ENCODE measurements around the gene TMBIM1.

The TMBIM1 gene

GRCh38 chr2:218272531-218273212 is 19.6 kb downstream of the TMBIM1 start:
- H3K4me1 ChIP-seq (ENCODE audit: control insufficient read depth, insufficient read depth, low read depth, low read length), result peaks cover 22% of the 10 kb centered on the region
- no peaks in the 10 kb centered on the region for H3K27me3 ChIP-seq (ENCODE audit: control insufficient read depth in 1 of 2, insufficient read depth in 1 of 2, low read length in 2 of 2)
- H2AK5ac ChIP-seq (ENCODE audit: low read length, severe bottlenecking), result peak overlapping the region; percentile 35
- peaks cover 39% of the 10 kb centered on the region for H3K79me1 ChIP-seq (replicated peaks; ENCODE audit: low read length, poor library complexity, severe bottlenecking)
- no peak overlapping the region for H2BK15ac ChIP-seq (ENCODE audit: low read depth, poor library complexity, severe bottlenecking)
- H3K36me3 ChIP-seq (ENCODE audit: control insufficient read depth in 1 of 2, insufficient read depth in 2 of 2, low read depth in 1 of 2, low read length in 2 of 2), result peaks cover 42 to 48% of the 10 kb centered on the region in 2 experiments
- no peak overlapping the region for H2AFZ ChIP-seq (ENCODE audit: low read depth, low read length)
- H4K8ac ChIP-seq (ENCODE audit: low read length), result peak overlapping the region; percentile 35
- H3K23ac ChIP-seq (ENCODE audit: low read length in 2 of 2), result no peak overlapping the region
- peak overlapping the region; percentile 94 for H3K9ac ChIP-seq (ENCODE audit: low read length)
- peak overlapping the region; percentile 43 for H4K91ac ChIP-seq (ENCODE audit: low read length)
- peak overlapping the region in 1 of 2 experiments; percentile 99 for H3K4me3 ChIP-seq (ENCODE audit: insufficient read depth in 1 of 2, low read depth in 1 of 2, low read length in 2 of 2)
- H3K4me2 ChIP-seq (ENCODE audit: low read length, poor library complexity, severe bottlenecking), result peak overlapping the region; percentile 44
- H3K18ac ChIP-seq (ENCODE audit: low read depth in 1 of 2, low read length in 2 of 2), result no peak overlapping the region
- peak; percentile 90 for DNase-seq
- no peak overlapping the region for H3K4ac ChIP-seq (ENCODE audit: low read depth in 1 of 2, low read length in 2 of 2)
- H3K14ac ChIP-seq (ENCODE audit: low read length in 2 of 2), result no peak overlapping the region
- H2BK120ac ChIP-seq (ENCODE audit: low read depth, low read length), result no peak overlapping the region
- no peaks in the 10 kb centered on the region for H3K9me3 ChIP-seq (ENCODE audit: control insufficient read depth, low read length)
- peak overlapping the region in 1 of 2 experiments; percentile 29 for H2BK12ac ChIP-seq (ENCODE audit: low read length in 2 of 2)
- H3K27ac ChIP-seq (ENCODE audit: low read length, poor library complexity, severe bottlenecking), result no peak overlapping the region
- WGBS, result 51% methylated on average over 16 of the region's 18 CpGs
- no peak overlapping the region for H2BK5ac ChIP-seq (ENCODE audit: low read depth, low read length, poor library complexity, severe bottlenecking)

GRCh38 chr2:218271865-218272530 is 20.3 kb downstream of the TMBIM1 start:
- H3K9me3 ChIP-seq (ENCODE audit: control insufficient read depth, low read length), result no peaks in the 10 kb centered on the region
- H3K4me2 ChIP-seq (ENCODE audit: low read length, poor library complexity, severe bottlenecking), result no peak overlapping the region
- H3K36me3 ChIP-seq (ENCODE audit: control insufficient read depth in 1 of 2, insufficient read depth in 2 of 2, low read depth in 1 of 2, low read length in 2 of 2), result peaks cover 42 to 48% of the 10 kb centered on the region in 2 experiments
- DNase-seq, result no peak
- H3K4me3 ChIP-seq (ENCODE audit: insufficient read depth in 1 of 2, low read depth in 1 of 2, low read length in 2 of 2), result peak overlapping the region in 1 of 2 experiments; percentile 99
- H2BK120ac ChIP-seq (ENCODE audit: low read depth, low read length), result no peak overlapping the region
- H3K14ac ChIP-seq (ENCODE audit: low read length in 2 of 2), result no peak overlapping the region
- H4K91ac ChIP-seq (ENCODE audit: low read length), result no peak overlapping the region
- WGBS, result 89% methylated on average over 3 of the region's 5 CpGs
- no peak overlapping the region for H2AFZ ChIP-seq (ENCODE audit: low read depth, low read length)
- H4K8ac ChIP-seq (ENCODE audit: low read length), result peak overlapping the region; percentile 35
- peak overlapping the region; percentile 94 for H3K9ac ChIP-seq (ENCODE audit: low read length)
- peaks cover 40% of the 10 kb centered on the region for H3K79me1 ChIP-seq (replicated peaks; ENCODE audit: low read length, poor library complexity, severe bottlenecking)
- H2BK15ac ChIP-seq (ENCODE audit: low read depth, poor library complexity, severe bottlenecking), result no peak overlapping the region
- H3K27me3 ChIP-seq (ENCODE audit: control insufficient read depth in 1 of 2, insufficient read depth in 1 of 2, low read length in 2 of 2), result no peaks in the 10 kb centered on the region
- H2AK5ac ChIP-seq (ENCODE audit: low read length, severe bottlenecking), result peak overlapping the region; percentile 5
- no peak overlapping the region for H3K18ac ChIP-seq (ENCODE audit: low read depth in 1 of 2, low read length in 2 of 2)
- peaks cover 22% of the 10 kb centered on the region for H3K4me1 ChIP-seq (ENCODE audit: control insufficient read depth, insufficient read depth, low read depth, low read length)
- peak overlapping the region in 1 of 2 experiments; percentile 53 for H3K4ac ChIP-seq (ENCODE audit: low read depth in 1 of 2, low read length in 2 of 2)
- H2BK5ac ChIP-seq (ENCODE audit: low read depth, low read length, poor library complexity, severe bottlenecking), result no peak overlapping the region
- H3K27ac ChIP-seq (ENCODE audit: low read length, poor library complexity, severe bottlenecking), result no peak overlapping the region
- no peak overlapping the region for H3K23ac ChIP-seq (ENCODE audit: low read length in 2 of 2)
- peak overlapping the region in 1 of 2 experiments; percentile 37 for H2BK12ac ChIP-seq (ENCODE audit: low read length in 2 of 2)

GRCh38 chr2:218271487-218271797 is 20.9 kb downstream of the TMBIM1 start:
- Histone ChIP-seq H3K79me1 (replicated peaks; ENCODE audit: low read length, poor library complexity, severe bottlenecking) (peaks cover 39% of the 10 kb centered on the region), H3K4ac (ENCODE audit: low read depth in 1 of 2, low read length in 2 of 2) (no peak overlapping the region), H3K4me1 (ENCODE audit: control insufficient read depth, insufficient read depth, low read depth, low read length) (peaks cover 22% of the 10 kb centered on the region), H2BK120ac (ENCODE audit: low read depth, low read length) (no peak overlapping the region), H2BK15ac (ENCODE audit: low read depth, poor library complexity, severe bottlenecking) (no peak overlapping the region), H2AK5ac (ENCODE audit: low read length, severe bottlenecking) (peak overlapping the region; percentile 28), H3K4me3 (ENCODE audit: insufficient read depth in 1 of 2, low read depth in 1 of 2, low read length in 2 of 2) (peak overlapping the region in 1 of 2 experiments; percentile 99), H4K8ac (ENCODE audit: low read length) (no peak overlapping the region), H3K23ac (ENCODE audit: low read length in 2 of 2) (no peak overlapping the region), H3K14ac (ENCODE audit: low read length in 2 of 2) (no peak overlapping the region), H3K27me3 (ENCODE audit: control insufficient read depth in 1 of 2, insufficient read depth in 1 of 2, low read length in 2 of 2) (no peaks in the 10 kb centered on the region), H3K18ac (ENCODE audit: low read depth in 1 of 2, low read length in 2 of 2) (no peak overlapping the region), H3K4me2 (ENCODE audit: low read length, poor library complexity, severe bottlenecking) (peak overlapping the region; percentile 89), H3K9ac (ENCODE audit: low read length) (peak overlapping the region; percentile 94), H2AFZ (ENCODE audit: low read depth, low read length) (no peak overlapping the region), H3K36me3 (ENCODE audit: control insufficient read depth in 1 of 2, insufficient read depth in 2 of 2, low read depth in 1 of 2, low read length in 2 of 2) (peaks cover 42 to 48% of the 10 kb centered on the region in 2 experiments), H2BK5ac (ENCODE audit: low read depth, low read length, poor library complexity, severe bottlenecking) (no peak overlapping the region), H3K27ac (ENCODE audit: low read length, poor library complexity, severe bottlenecking) (no peak overlapping the region), H2BK12ac (ENCODE audit: low read length in 2 of 2) (no peak overlapping the region), H3K9me3 (ENCODE audit: control insufficient read depth, low read length) (no peaks in the 10 kb centered on the region), H4K91ac (ENCODE audit: low read length) (no peak overlapping the region)
- no peak for DNase-seq
- WGBS, result 53% methylated on average over 4 of the region's 4 CpGs

- Histone ChIP-seq H3K14ac (ENCODE audit: low read length in 2 of 2) (peak overlapping the region in 1 of 2 experiments; percentile 85), H3K9me3 (ENCODE audit: control insufficient read depth, low read length) (no peaks in the 10 kb centered on the region), H4K91ac (ENCODE audit: low read length) (peak overlapping the region; percentile 70), H3K4me2 (ENCODE audit: low read length, poor library complexity, severe bottlenecking) (peak overlapping the region; percentile 89), H2BK120ac (ENCODE audit: low read depth, low read length) (no peak overlapping the region), H2AFZ (ENCODE audit: low read depth, low read length) (no peak overlapping the region), H2BK12ac (ENCODE audit: low read length in 2 of 2) (peak overlapping the region in 1 of 2 experiments; percentile 31), H3K79me1 (replicated peaks; ENCODE audit: low read length, poor library complexity, severe bottlenecking) (peaks cover 41% of the 10 kb centered on the region), H3K36me3 (ENCODE audit: control insufficient read depth in 1 of 2, insufficient read depth in 2 of 2, low read depth in 1 of 2, low read length in 2 of 2) (peaks cover 42 to 49% of the 10 kb centered on the region in 2 experiments), H3K4me3 (ENCODE audit: insufficient read depth in 1 of 2, low read depth in 1 of 2, low read length in 2 of 2) (peak overlapping the region; percentile 81 to 99), H3K9ac (ENCODE audit: low read length) (peak overlapping the region; percentile 94), H3K4me1 (ENCODE audit: control insufficient read depth, insufficient read depth, low read depth, low read length) (peaks cover 22% of the 10 kb centered on the region), H4K8ac (ENCODE audit: low read length) (peak overlapping the region; percentile 85), H2AK5ac (ENCODE audit: low read length, severe bottlenecking) (no peak overlapping the region), H3K23ac (ENCODE audit: low read length in 2 of 2) (peak overlapping the region in 1 of 2 experiments; percentile 29), H3K18ac (ENCODE audit: low read depth in 1 of 2, low read length in 2 of 2) (peak overlapping the region; percentile 18 to 69), H2BK5ac (ENCODE audit: low read depth, low read length, poor library complexity, severe bottlenecking) (no peak overlapping the region), H3K27ac (ENCODE audit: low read length, poor library complexity, severe bottlenecking) (no peak overlapping the region), H2BK15ac (ENCODE audit: low read depth, poor library complexity, severe bottlenecking) (peak overlapping the region; percentile 28), H3K27me3 (ENCODE audit: control insufficient read depth in 1 of 2, insufficient read depth in 1 of 2, low read length in 2 of 2) (no peaks in the 10 kb centered on the region), H3K4ac (ENCODE audit: low read depth in 1 of 2, low read length in 2 of 2) (peak overlapping the region; percentile 46 to 68)
- 9% methylated on average over 22 of the region's 23 CpGs for WGBS
- peak; percentile 45 for DNase-seq
Observed at GRCh38 chr2:218270721-218271486, 21.4 kb downstream of the TMBIM1 start.

All from mesenchymal stem cell (in vitro differentiated cells and primary cell).